ENCODE results near the gene SPATA32.

SPATA32 gene

DNA sequence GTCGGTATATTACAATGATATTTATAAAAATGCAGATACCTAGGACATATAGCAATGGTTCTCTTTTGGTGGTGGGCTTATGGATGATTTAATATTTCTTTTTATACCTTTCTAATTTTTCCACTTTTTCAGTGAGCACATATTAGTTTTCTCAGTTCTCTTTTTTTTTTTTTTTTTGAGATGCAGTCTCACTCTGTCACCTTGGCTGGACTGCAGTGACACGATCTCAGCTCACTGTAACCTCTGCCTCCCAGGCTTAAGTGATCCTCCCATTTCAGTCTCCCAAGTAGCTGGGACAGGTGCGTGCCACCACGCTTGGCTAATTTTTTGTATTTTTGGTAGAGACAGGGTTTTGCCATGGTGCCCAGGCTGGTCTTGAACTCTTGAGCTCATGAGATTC lies 39.8 kb upstream of the SPATA32 start:
- DNase-seq (ENCODE audit: low read depth) = no peak
- no peak overlapping the region for H3K4me3 ChIP-seq (ENCODE audit: low read depth, low read length)
- in situ Hi-C loops (cut with HindIII; ENCODE audit: low sequenced_read_pairs) = no loop called here
- TF ChIP-seq, protein P1, sequence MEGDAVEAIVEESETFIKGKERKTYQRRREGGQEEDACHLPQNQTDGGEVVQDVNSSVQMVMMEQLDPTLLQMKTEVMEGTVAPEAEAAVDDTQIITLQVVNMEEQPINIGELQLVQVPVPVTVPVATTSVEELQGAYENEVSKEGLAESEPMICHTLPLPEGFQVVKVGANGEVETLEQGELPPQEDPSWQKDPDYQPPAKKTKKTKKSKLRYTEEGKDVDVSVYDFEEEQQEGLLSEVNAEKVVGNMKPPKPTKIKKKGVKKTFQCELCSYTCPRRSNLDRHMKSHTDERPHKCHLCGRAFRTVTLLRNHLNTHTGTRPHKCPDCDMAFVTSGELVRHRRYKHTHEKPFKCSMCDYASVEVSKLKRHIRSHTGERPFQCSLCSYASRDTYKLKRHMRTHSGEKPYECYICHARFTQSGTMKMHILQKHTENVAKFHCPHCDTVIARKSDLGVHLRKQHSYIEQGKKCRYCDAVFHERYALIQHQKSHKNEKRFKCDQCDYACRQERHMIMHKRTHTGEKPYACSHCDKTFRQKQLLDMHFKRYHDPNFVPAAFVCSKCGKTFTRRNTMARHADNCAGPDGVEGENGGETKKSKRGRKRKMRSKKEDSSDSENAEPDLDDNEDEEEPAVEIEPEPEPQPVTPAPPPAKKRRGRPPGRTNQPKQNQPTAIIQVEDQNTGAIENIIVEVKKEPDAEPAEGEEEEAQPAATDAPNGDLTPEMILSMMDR (IDR thresholded peaks at IDR 0.05; ENCODE audit: low read depth, low read length, missing control alignments) = no peak

DNA sequence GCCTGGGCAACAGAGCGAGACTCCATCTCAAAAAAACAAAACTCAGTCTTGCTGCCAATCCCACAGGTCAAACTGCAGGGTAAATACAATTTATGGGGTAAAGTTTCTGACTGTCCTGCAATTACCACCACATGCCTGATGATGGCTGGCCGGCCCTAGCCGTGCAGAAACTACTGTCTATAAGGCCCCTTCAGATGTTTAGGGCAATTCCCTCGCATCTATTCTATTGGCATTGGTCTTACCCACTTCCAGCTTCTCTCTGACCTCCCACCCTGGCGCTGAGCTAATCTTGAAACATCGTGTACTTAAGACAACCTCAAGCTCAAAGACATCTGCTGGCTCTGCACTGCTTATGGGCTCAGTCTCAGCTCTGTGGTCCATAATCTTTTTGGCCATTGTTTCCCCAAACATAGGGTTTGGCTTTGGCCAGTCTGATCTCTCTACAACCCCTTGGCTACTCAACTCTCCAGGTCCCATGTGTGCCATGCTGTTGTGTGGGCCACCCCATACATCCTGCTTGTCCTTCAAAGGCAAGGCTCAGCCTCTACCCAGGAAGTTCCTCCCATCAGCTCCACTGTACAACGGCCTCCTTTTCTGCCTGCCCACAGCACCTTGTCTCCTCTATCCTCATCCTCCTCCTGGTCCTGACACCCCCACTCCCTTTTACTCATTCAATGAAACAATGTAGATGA lies 38.3 kb upstream of the SPATA32 start:
- in situ Hi-C loops (cut with HindIII; ENCODE audit: low sequenced_read_pairs) = no loop called here
- no peak overlapping the region for H3K4me3 ChIP-seq (ENCODE audit: low read depth, low read length)
- TF ChIP-seq, protein P1 (IDR thresholded peaks at IDR 0.05; ENCODE audit: low read depth, low read length, missing control alignments) = no peak
- DNase-seq (ENCODE audit: low read depth) = no peak

GRCh38 chr17:45299361-45299760 lies 37.5 kb upstream of the SPATA32 start:
- TF ChIP-seq, protein P1 (IDR thresholded peaks at IDR 0.05; ENCODE audit: low read depth, low read length, missing control alignments) = no peak
- DNase-seq (ENCODE audit: low read depth) = no peak
- H3K4me3 ChIP-seq (ENCODE audit: low read depth, low read length) = no peak overlapping the region
- in situ Hi-C loops (cut with HindIII; ENCODE audit: low sequenced_read_pairs) = no loop called here

DNA sequence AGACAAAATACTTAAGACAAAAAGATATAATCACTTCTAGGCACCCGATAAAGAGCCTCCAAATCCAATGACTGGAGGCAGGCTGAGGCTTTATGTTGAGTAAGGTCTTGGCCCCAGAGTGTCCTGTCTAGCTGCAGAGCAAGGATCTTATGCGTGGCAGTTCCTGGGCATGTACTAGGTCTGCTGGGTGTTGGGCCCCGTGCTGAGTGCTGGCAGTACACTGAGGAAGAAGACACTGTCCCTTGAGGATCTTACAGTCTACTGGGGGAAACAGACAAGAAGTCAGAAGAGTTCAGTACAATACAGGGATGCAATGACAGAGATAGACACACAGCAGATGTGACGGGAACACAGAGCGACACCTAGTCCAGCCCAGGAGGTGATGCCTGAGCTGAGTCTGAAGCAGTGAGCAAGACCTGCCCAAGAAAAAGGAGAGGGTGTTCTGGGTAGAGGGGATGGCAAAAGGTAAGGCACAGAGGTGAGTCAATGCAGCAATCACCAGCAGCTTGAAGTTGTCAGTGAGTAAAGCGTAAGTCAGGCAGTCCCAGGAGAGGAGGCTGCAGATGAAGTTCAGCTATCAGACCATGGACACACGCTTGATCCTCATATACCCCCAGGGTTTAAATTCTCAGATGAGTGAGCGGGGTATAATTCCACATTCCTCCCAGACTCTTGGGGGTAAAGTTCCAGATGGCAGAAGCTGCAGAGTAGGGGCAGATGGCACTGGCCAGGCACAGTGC lies 36.8 kb upstream of the SPATA32 start:
- in situ Hi-C loops (cut with HindIII; ENCODE audit: low sequenced_read_pairs) = no loop called here
- TF ChIP-seq, protein P1 (IDR thresholded peaks at IDR 0.05; ENCODE audit: low read depth, low read length, missing control alignments) = no peak
- H3K4me3 ChIP-seq (ENCODE audit: low read depth, low read length) = no peak overlapping the region
- no peak for DNase-seq (ENCODE audit: low read depth)

DNA sequence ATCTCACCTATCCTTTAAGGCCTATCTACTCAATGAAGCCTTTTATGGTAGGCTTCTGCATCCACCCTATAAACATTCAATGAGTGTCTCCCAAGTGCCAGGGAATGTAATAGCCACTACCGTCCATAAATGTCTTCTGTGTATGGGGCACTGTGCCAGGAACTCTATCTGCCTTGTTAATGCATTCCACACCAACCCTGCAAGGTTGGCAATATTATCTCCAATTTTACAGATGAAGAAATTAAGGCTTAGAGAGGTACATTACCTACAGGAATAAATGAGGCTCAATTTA lies 34.9 kb upstream of the SPATA32 start:
- TF ChIP-seq, protein P1 (IDR thresholded peaks at IDR 0.05; ENCODE audit: low read depth, low read length, missing control alignments) = no peak

GRCh38 chr17:45296003-45296832 lies 34.3 kb upstream of the SPATA32 start:
- TF ChIP-seq, protein P1 (IDR thresholded peaks at IDR 0.05; ENCODE audit: low read depth, low read length, missing control alignments) = no peak
- in situ Hi-C loops (cut with HindIII; ENCODE audit: low sequenced_read_pairs) = no loop called here
- no peak overlapping the region for H3K4me3 ChIP-seq (ENCODE audit: low read depth, low read length)
- DNase-seq (ENCODE audit: low read depth) = no peak

More for the DNA sequence above, 34.9 kb upstream of the SPATA32 start:
- DNase-seq (ENCODE audit: low read depth) = no peak
- no peak overlapping the region for H3K4me3 ChIP-seq (ENCODE audit: low read depth, low read length)
- in situ Hi-C loops (cut with HindIII; ENCODE audit: low sequenced_read_pairs) = no loop called here
